Middle frontal gyrus (tissue), 1 donor: ENCODE measurements around the gene LBX2.

Experiments
- DNase-seq: peaks from one replicate; pipeline ENCODE4 v3.0.0-alpha.2; 2015; ENCODE audit warnings: low spot score; ENCODE audit errors: extremely low spot score

Gene LBX2

GRCh38 chr2:74499267-74499939 is at the start of gene LBX2:
Gene LBX2 (minus strand): TSS chr2:74499603. CDS start chr2:74499537, 66 bp downstream.
- DNase-seq = no peak

- no peak for DNase-seq
These were observed 49.0 kb upstream of the LBX2 start for GRCh38 chr2:74548285-74548899.

- DNase-seq = no peak
These were observed 46.6 kb upstream of the LBX2 start for GRCh38 chr2:74546004-74546403.

GRCh38 chr2:74544634-74545033 is 45.2 kb upstream of the LBX2 start:
- no peak for DNase-seq

GRCh38 chr2:74542978-74543377 is 43.6 kb upstream of the LBX2 start:
- DNase-seq = no peak

- no peak for DNase-seq
These were observed 40.9 kb upstream of the LBX2 start for GRCh38 chr2:74540291-74540690.

GRCh38 chr2:74538881-74539339 is 39.5 kb upstream of the LBX2 start:
- DNase-seq = no peak

- no peak for DNase-seq
These were observed 37.7 kb upstream of the LBX2 start for GRCh38 chr2:74537140-74537539.

GRCh38 chr2:74536166-74536950 is 37.0 kb upstream of the LBX2 start:
- DNase-seq = no peak

- no peak for DNase-seq
These were observed 36.1 kb upstream of the LBX2 start for GRCh38 chr2:74535440-74535965.

GRCh38 chr2:74534411-74534810 is 35.0 kb upstream of the LBX2 start:
- DNase-seq = no peak

- DNase-seq = no peak
These were observed 34.1 kb upstream of the LBX2 start for GRCh38 chr2:74533464-74533863.

GRCh38 chr2:74532222-74532621 is 32.8 kb upstream of the LBX2 start:
- no peak for DNase-seq

GRCh38 chr2:74531666-74532065 is 32.3 kb upstream of the LBX2 start:
- no peak for DNase-seq

- DNase-seq = no peak
These were observed 31.1 kb upstream of the LBX2 start for GRCh38 chr2:74530239-74531187.

- DNase-seq = peak; percentile 98
These were observed 30.2 kb upstream of the LBX2 start, which contains the start of the genes AUP1 and HTRA2 for GRCh38 chr2:74529357-74530238. Gene AUP1 (minus strand): TSS chr2:74529706. CDS start chr2:74529629, 77 bp downstream. Gene HTRA2 (plus strand): TSS chr2:74529933. CDS start chr2:74530007, 74 bp downstream.

- no peak for DNase-seq
These were observed 29.4 kb upstream of the LBX2 start for GRCh38 chr2:74528600-74529356.

- no peak for DNase-seq
These were observed 28.3 kb upstream of the LBX2 start for GRCh38 chr2:74527741-74528140.

GRCh38 chr2:74526649-74527230 is 27.3 kb upstream of the LBX2 start:
- no peak for DNase-seq
